Fibroblast of mammary gland (primary cell): ENCODE data around the gene CDC42.

Source experiments
- DNase-seq: peaks from one replicate; pipeline ENCODE4 v3.0.0-alpha.2; 2010; ENCODE audit warnings: low read depth
- H3K4me3 ChIP-seq: 2 replicates; pipeline ENCODE4 v1.5.1; 2011; ENCODE audit warnings: low read depth, mild to moderate bottlenecking, low read length, moderate library complexity; ENCODE audit not compliant: control insufficient read depth
- CTCF ChIP-seq: conservative IDR thresholded peaks from 2 replicates; pipeline ENCODE4 v1.5.1; 2011; ENCODE audit warnings: low read depth, low read length, inconsistent platforms; ENCODE audit not compliant: control insufficient read depth, insufficient read depth

CDC42 gene

GRCh38 chr1:22137004-22137720 lies 84.7 kb downstream of the CDC42 start:
- no peak for DNase-seq
- TF ChIP-seq CTCF: no peak
- no peak overlapping the region for H3K4me3 ChIP-seq

GRCh38 chr1:22139066-22139594 lies 86.6 kb downstream of the CDC42 start:
- no peak for DNase-seq
- H3K4me3 ChIP-seq: no peak overlapping the region
- TF ChIP-seq CTCF: no peak

GRCh38 chr1:22139817-22140216 lies 87.3 kb downstream of the CDC42 start:
- no peak for DNase-seq
- TF ChIP-seq CTCF: no peak
- H3K4me3 ChIP-seq: no peak overlapping the region
